GM21367 (cell line): ENCODE data around the gene KCNIP1.
A peak's percentile ranks its signal among the peaks of the same experiment; 100 is the strongest.

ENCODE experiments used
- ATAC-seq: cut with Tn5 transposase; IDR thresholded peaks from one replicate; pipeline ENCODE4 v1.9.1; 2021; ENCODE audit not compliant: unreplicated experiment

Gene KCNIP1

DNA sequence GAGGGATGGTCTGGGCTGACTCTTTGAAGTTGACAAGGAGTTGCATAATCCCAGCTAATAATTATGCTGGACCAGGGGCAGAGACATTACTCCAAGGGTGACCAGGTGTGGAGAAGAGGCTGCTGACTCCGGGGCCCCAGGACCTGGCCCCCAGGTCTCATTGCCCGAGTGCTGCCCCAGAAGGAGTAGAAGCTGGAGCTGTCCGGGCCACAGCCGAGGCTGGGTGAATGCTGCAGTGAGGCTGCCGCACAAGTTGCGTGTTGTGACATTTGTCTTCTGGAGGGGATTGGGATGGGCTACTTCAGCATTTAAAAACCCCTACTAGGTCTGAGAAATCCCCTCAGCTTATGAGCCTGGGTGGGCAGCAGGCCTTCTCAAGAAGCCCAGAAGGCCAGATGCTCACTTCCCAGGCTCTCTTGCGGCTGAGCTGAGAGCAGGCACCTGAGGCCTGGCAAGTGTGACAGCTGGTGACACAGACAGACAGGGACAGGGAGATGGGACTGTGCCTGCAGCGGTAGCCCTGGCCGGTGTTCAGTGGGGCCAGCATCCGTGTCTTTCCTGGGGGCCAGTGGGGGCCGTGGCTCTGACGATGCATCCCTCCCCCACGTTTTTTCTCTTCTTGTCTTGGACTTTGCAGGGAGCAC is 122.8 kb downstream of the KCNIP1 start:
- no peak for ATAC-seq

DNA sequence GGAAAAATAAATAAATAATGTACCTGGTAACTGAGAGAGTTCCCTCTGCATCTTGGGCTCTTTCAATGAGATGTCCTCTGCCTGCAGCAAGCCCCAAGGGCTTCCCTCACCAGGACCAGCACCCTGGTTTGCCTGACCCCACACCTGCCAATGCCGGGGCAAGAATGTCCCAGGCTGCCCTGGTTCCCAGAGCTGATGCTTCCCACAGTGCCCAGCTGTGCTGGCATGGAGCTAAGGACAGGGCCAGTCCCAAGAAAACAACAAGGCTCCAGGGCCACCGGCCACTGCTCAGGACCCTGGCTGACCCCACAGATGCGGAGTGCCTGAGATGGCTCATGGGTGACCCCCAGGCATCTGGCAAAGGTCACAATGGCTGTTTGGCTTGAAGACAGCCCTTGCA is 123.5 kb downstream of the KCNIP1 start:
- no peak for ATAC-seq

DNA sequence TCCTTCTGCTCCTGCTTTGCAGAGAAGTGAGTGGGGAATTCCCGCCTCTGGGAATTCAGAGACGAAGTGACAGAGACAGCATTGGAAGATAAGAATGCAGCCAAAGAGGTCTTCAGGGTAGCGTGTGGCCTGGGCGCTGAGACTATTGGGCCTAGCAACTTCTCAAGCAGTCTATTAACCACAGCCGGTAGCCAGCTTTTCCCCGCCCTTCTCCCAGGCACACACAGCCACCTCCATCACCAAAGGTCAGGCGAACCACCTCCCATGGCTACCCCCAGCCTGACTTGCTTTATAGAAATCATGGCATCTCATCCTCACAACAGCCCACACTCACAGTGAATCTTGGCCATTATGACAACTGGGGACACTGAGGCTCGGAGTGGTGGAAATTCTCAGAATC is 124.2 kb downstream of the KCNIP1 start:
- no peak for ATAC-seq

DNA sequence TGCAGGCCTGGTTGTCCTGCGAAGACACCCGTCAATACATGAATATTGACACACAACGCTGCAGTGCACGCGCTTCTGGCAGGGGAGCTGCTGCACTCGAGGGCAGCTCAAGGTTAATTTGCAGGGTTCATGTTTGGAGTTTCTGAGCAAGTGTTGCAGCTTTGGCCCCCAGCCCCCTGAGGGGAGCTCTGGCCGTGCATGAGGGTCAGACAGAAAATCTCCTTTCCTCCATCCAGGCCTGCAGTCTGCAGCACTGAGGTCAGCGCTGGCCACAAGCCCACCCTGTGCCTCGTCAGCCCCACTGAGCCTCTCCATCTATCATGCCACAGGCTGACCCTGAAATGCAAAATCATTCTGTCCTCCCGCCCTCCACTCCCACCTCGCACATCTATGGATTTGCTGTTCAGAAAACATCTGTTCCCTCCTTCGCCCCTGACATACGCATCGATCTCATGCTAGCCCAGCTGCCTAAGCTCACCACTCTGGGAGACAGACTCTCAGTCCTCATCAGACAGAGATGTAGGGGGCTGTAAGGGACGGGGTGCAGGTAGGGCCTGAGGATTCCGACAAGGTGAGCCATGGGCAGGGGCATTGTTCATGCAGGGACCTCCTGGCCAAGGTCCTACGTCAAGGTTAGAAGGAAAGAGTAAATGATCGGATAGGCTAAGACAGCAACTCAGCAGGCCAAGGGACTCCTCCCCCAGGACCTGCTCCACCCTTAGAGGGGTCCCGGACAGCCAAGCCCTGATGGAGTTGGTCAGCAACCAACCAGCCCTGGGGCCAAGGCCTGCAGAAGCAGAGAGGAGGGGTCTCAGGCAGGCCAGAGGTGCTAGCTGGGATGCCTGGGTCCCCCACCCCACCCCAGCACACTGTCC is 125.1 kb downstream of the KCNIP1 start:
- no peak for ATAC-seq

DNA sequence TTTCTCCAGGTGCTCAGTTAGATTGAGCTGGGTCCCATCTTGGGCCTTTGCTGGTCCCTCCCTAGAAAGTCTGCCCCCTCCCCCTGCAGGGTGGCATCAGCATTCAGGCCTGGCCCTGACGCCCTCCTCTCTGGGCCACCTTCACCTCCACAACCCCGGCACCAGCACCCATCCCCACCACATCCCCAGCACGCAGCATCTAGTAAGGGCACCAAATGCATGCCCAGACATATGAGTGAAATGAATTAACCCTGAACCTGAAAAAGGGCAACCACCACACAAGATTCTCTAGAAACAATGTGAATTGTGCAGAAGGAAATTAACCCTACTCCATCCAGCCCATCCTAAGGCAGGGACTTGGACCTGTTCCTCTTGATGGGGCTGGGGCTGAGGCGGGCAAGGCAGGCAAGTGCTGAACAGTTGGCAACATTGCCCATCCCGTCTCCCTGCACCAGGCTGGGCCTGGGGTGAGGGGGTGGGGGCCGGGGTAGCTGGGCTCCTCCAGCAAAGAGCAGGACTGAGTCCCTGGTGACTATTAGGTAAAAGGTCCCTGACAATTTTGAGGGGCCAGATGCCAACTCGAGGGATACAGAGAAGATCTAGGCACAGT is 125.9 kb downstream of the KCNIP1 start:
- no peak for ATAC-seq

DNA sequence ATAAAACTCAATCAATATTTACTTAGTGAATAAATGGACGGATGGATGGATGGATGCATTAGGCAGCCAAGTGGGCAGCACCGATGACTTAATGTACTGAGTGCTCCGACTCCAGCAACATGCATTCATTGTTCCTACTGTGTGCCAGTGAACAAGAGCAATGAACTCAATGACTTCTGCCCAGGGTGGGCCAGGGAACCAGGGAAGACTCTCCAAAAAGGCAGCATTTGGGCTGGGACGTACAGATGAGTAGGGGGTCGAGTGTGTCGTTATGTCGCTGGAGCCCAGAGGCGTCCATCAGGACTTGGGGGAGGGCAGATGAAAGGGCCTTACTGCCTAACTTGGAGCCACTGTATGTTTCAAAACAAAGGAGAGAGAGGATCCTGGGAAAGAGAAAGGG is 126.4 kb downstream of the KCNIP1 start:
- no peak for ATAC-seq

DNA sequence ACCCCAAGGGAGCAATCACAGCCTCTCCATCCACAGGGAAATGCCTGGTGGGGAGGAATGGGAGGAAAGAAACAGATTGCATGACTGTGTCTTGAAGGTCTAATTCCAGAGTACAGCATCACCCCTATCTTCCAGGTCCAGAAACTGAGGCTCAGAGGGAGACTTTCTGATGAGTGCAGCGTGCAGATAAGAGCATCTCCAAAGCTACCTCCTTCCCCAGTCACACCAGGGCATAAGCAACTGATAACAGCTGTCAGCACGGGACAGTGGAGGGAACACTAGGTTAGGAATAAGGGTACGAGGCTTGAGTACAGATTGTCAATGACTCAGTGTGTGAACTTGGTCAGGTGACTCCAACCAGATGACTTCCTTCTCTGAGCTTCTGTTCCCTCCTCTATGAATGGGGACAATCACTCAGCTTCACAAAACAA is 126.9 kb downstream of the KCNIP1 start:
- no peak for ATAC-seq

DNA sequence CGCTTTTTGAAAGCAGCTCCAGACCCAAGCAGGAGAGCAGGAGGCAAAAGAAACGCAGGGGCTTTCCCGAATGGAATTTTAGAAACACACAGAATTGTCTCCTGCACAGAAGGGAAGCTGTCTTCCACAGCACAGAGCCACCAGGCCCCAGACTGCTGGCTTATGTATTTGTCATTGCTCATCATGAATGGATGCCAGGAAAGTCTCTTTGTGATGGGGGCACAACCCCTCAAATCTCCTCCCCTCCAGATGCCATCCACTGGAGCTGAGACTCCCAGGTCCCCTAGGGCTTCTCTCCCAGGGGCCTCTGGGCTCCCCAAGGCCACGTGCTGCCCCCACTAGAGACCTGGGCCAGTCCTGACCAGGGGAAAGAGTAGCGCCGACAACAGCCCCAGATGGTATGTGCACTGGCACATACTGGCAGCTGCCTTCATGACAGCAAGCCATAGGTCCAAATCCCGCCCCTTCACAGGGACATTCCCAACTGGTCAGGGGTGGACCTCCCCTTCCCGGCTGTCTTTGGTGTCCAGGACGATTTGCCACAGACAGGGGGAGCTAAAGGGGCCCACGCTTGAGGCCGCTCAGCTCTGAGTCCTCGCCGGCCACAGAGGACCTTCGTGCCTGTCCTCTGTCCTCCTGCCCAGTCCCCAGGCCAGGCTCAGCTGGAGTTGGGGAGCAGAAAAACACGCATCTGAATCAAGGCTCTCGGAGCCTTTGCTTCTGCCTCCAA is 127.8 kb downstream of the KCNIP1 start:
- no peak for ATAC-seq

DNA sequence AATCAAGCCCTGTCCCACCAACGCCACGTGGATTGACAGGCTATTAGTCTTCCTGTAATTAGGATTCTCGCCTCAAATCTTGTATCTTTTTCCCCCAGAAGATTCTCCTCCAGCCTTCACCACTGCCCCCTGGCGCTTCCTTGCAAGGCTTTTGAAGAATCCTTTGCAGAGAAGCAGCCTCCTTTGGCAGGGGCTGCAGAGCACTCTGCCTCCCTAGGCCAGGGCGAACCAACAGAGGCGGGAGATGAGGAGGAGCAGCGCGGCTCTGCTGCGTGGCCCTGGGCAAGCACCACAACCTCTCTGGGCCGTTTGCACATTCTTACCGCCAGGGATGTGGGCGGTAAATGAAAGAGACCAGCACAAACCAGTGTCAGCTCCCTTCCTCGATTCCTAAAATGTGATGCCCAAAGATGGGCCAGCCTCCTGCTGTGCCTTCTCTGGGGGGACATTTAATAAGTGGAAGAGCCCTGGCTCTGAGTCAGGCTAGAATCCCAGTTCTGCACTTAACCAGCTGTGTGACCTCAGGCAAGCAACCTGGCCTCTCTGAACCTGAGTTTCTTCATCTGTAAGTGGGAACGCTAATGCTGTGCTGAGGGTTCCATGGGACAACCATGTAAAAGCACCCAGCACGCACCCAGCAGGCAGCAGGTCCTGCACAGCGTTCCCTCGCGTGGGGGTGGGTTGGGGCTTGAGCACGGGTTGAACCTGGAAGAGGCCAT is 128.6 kb downstream of the KCNIP1 start:
- no peak for ATAC-seq

DNA sequence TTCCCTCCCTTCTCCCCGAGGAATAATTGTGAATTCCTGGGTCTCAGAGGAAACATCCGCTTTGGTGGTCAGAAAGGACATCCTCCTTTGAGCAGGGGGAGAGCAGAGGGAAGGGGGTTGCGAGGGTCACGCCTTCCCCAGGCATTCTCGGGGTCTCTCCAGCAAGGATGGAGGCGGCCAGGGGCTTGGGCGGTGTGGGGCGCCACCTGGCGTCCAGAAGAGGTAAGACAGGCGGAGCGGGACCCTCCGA is 129.1 kb downstream of the KCNIP1 start:
- ATAC-seq = peak; percentile 49

DNA sequence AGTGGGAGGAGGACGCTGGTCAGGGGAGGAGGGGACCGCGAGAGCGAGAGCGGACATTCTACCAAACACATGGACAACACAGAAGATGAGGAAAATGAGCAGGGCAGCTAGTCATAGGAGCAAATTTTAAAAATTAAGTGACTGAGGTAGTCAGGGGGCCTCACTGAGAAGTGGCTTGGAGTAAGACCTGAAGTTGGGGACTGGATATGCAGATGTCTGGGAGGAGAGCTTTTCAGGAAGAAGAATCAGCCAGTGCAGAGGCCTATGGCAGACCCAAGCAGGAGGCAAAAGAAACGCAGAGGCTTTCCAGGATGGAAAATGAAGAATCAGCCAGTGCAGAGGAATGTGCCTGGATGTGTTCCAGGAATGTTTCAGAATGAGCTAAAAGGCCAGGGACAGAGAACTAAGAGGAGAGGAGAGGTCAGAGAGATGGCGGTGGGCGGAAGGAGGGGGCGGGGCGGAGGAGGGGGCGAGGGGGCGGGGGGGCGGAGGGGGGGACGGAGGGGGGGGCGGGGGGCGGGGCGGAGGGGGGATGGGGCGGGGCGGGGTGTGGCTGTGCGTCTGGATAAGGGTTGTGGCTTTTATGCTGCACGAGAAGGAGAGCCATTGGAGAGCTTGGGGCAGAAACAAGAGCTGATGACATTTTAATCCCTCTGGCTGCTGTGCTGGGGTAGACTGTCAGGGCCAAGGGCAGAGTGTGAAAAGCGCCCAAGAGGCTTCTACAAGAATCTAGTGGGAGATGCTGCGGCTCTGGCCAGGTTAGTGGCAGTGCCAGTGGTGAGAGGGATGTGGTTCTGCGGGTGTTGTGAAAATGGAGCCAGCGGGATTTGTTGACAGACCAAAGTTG is 129.6 kb downstream of the KCNIP1 start:
- ATAC-seq = peak; percentile 18

DNA sequence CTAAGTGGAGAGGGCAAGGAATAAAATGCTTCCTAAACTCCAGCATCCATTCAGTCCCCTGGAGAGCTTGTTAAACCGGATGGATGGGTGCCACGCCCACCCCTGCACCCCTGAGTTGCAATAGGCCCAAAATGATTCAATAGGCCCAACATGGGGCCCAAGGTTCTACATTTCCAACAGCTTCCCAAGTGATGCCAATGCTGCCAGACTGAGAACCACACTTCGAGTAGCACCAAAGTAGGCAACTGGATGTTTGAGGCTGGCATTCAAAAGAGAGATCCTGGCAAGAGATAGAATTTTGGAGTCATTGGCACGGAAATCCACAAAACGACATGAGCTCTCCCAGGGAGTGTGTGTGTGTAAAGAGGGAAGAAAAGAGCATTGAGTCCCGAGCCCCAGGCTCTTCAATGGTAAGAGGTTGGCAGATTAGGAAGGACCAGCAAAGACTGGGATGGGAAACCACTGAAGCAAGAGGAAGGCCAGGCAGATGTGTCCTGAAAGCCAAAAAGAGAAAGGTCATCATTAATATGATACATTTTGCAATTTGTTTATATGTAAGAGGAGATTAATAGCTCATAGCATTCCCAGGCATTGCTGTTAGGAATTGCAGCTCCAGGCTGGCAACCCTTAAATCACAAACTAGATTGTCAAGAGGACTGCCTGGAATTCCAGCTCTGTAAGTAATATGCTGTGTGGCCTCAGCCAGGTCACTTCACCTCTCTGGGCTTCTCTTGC is 130.6 kb downstream of the KCNIP1 start:
- no peak for ATAC-seq

DNA sequence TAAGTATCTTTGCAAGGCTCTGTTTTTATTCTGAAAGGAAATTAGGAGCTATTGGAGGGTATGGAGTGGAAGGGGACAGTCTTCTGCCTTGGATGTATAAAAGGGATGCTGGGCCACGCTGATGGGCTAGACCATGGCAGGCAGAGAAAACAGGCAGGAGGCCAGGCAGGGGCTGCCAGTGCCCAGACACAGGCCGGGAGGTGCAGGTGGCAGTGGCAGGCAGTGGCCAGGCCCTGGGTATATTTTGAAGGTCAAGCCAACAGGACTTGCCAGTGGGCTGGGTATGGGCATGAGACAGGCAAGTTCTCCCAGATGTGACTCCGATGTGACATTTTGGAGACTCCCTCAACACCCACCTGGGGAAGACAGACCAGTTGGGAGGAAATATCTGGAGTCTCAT is 131.9 kb downstream of the KCNIP1 start:
- no peak for ATAC-seq

DNA sequence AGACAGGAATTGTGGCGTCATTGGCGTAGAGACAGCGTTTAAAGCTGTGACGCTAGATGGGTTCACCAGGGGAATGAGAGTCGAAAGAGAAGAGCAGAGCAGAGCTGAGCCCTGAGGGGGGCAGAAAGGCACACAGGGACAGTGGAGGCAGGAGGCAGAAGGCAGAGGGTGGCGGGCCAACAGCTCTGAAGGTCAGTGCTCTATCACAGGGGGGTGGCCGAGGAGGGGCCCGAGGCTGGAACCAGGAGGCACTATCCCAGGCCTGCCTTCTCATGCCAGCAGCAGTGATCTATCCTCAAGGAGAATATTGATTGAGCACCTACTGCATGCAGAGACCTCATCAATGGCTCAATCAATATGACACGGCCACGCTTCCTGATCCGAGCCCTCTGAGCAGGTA is 132.4 kb downstream of the KCNIP1 start:
- no peak for ATAC-seq

DNA sequence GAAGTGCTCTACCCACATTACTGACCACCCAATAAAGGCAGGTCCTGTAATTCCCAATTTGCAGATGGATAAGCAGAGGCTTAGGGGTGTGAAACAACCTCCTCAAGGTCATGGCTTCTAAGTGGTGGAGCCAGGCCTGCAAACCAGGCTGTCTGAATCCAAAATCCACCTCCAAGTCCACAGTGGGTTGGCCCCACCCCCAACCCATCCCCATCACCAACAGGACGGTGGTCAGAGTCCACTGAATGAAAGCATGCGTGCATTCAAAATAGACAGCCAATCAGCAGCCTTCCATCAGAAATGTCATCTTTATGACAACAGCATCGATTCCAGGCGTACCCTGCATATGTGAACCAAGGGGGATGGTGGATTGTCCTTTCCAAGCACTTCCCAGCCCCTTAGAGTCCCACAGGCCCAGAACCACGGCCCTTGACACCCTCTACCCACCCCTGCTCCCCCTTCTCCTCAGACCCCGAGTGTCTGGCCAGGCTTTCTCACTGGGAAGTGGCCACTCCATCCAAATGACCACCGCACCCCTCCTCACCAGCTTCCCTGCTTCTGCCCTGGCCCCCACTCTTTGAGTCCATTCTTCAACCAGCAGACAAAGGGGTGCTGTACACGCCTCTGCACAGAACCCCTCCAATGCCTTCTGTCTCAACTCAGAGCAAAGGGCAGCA is 133.1 kb downstream of the KCNIP1 start:
- no peak for ATAC-seq

DNA sequence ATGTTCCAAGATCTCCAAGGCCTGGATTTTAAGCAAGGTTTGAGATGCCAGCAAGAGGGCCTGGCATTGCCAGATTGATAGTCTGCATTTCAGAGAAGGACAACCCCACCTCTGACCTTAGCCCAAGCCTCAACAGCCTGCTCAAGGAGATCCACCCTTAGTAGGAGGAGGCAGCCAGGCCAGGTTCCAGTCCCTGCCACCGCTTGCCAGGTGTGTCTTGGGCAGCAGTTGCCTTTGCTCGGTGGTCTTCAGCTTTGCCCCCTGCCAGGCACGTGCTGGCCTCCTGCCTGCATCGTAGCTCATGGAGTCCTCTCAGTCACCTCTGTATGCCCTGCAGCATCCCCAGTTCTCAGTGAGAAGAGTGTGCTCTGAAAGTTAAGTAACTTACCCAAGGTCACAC is 134.2 kb downstream of the KCNIP1 start:
- no peak for ATAC-seq

DNA sequence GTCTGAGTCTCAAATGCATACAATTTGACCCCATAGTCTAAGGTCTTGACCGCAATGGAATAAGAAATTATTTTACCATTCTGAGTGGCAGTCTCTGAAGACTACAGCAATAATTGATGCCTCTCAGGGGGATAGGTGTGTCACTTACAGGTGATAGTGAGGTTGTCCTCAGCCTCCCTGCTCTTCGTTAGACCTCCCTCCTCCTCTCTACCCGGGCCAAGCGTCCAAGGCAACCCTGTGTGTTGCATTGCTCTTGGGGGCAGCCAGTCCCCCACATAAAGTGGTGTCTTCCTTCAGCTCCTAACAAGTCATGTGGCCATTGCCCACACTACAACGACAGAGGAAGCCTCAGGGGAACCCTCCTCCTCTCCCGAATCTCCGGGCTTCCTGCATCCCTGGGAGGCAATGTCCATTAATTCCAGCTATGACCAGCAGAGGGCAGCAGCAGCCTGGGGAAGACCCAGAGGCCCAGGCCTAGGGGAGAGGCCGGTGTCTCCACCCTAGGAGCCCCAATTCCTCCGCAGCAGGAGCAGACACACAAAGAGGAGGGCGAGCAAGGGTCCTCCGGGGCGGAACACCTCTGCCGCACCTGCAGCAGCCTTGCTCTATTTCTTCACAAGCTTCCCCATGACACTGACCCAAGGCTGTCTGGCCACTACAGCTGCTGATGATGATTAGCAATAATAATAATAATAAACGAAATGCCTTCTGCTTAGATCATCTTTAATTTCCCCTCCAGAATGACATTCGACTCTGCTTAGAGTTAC is 134.8 kb downstream of the KCNIP1 start:
- no peak for ATAC-seq

DNA sequence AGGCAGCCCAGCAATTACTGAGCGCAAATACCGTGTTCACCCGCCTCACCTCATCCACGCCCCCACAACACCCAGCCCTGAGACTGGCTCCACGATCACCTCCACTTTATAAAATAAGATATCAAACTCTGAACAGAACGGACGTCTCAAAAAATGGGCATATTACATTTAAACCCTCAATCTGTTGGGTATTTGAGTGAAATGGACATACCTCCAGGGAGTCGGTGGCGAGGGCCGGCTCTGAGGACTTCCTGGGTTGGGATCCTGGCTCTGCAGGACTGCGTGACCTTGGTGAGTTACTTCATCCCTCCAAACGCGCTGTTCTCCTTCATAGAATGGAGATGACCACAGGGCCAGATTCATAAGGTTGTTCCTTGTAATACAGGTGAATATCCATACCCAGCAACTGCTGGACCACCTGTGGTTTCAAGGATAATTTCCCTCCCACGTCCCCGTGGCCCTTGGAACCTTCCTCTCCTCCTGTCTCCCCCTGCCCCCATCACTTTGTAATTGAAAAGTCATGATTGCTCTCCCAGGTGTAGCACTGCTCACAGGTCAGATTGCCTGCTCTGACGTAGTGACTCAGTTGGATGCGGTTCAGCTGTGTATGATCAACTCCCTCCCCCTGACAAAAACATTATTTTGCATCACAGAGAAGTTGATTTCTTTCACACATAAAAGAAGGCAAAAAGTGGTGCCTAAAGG is 135.6 kb downstream of the KCNIP1 start:
- ATAC-seq = no peak
